ENCODE measurements around the gene IRF8. TPM values are rescaled to one million over a fixed set of nuclear protein-coding genes. Genes with fewer than 3 reads are reported as not detected.

Gene IRF8
- total RNA-seq, 2 donors from 2014 or later = 1.8 to 21.2 TPM

DNA sequence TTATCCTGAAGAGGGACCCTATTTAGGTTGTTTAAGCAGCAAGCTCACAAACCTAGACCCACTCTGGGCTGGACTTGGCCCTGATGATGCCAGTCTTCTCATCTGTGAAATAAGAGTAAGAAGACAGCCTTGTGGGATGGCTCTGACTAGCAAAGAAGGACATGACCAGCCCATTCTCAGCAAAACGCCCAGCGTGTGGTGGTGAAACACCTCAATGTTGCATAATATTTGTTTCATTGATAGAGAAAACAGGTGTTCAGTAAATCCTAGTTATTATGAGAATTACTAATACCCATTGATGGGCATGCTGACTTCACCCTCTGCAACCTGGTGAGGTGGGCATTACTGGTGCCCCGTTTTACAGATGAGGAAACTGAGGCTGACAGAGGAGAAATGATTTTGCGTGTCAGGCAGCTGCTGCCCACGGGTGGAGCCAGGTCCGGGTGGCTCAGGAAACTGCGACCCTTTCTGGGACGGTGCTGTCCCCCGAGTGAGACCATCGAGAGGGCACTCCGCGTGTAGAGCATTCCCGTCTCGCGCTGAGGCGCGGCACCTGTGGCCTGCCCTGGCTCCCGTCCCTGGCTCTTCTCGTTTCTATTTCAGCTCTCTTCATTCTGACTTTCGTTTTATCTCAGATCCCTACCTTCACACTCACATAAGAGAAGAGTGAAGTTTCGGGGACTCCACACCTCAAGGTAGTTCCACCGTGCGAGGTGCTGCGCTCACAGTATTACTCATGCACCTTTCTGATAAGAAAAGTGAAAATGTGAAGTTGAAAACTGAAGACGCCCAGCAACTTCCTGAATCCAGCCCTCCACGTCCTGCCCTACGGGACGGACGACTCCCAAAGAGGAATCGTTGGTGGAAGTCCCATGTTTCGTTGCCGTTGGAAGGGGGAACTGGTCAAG, 48.5 kb downstream of the IRF8 start:
- H3K27ac ChIP-seq = no peak overlapping the region
- no peaks in the 10 kb centered on the region for H3K9me3 ChIP-seq
- no peaks in the 10 kb centered on the region for H3K36me3 ChIP-seq
- H3K27me3 ChIP-seq (replicated peaks; ENCODE audit: insufficient read depth) = peaks cover under 1% of the 10 kb centered on the region
- TF ChIP-seq, protein P1, sequence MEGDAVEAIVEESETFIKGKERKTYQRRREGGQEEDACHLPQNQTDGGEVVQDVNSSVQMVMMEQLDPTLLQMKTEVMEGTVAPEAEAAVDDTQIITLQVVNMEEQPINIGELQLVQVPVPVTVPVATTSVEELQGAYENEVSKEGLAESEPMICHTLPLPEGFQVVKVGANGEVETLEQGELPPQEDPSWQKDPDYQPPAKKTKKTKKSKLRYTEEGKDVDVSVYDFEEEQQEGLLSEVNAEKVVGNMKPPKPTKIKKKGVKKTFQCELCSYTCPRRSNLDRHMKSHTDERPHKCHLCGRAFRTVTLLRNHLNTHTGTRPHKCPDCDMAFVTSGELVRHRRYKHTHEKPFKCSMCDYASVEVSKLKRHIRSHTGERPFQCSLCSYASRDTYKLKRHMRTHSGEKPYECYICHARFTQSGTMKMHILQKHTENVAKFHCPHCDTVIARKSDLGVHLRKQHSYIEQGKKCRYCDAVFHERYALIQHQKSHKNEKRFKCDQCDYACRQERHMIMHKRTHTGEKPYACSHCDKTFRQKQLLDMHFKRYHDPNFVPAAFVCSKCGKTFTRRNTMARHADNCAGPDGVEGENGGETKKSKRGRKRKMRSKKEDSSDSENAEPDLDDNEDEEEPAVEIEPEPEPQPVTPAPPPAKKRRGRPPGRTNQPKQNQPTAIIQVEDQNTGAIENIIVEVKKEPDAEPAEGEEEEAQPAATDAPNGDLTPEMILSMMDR (IDR thresholded peaks at IDR 0.05) = no peak
- TF ChIP-seq POLR2AphosphoS5 (IDR thresholded peaks at IDR 0.05) (no peak), POLR2A (IDR thresholded peaks at IDR 0.05) (no peak)
- no peaks in the 10 kb centered on the region for H3K4me1 ChIP-seq (replicated peaks)
- no peak for DNase-seq (ENCODE audit: low spot score)
- WGBS = 76% methylated on average over 32 of the region's 32 CpGs
- H3K4me3 ChIP-seq = no peak overlapping the region
- intact Hi-C loops (cut with DNase I) = no loop called here

- WGBS = 83% methylated on average over 20 of the region's 20 CpGs
- Histone ChIP-seq H3K36me3 (no peaks in the 10 kb centered on the region), H3K4me3 (no peak overlapping the region), H3K4me1 (replicated peaks) (no peaks in the 10 kb centered on the region), H3K9me3 (no peaks in the 10 kb centered on the region), H3K27ac (no peak overlapping the region), H3K27me3 (replicated peaks; ENCODE audit: insufficient read depth) (peaks cover 2% of the 10 kb centered on the region)
- intact Hi-C loops (cut with DNase I) = no loop called here
- no peak for DNase-seq (ENCODE audit: low spot score)
- TF ChIP-seq, protein P1 (IDR thresholded peaks at IDR 0.05) = no peak
- TF ChIP-seq POLR2A (IDR thresholded peaks at IDR 0.05) (no peak), POLR2AphosphoS5 (IDR thresholded peaks at IDR 0.05) (no peak)
Observed at GRCh38 chr16:85948138-85948509, 49.2 kb downstream of the IRF8 start.

GRCh38 chr16:85948616-85949265, 49.8 kb downstream of the IRF8 start:
- Histone ChIP-seq H3K4me3 (no peak overlapping the region), H3K36me3 (no peaks in the 10 kb centered on the region), H3K27ac (no peak overlapping the region), H3K27me3 (replicated peaks; ENCODE audit: insufficient read depth) (peaks cover 2% of the 10 kb centered on the region), H3K4me1 (replicated peaks) (no peaks in the 10 kb centered on the region), H3K9me3 (no peaks in the 10 kb centered on the region)
- no peak for DNase-seq (ENCODE audit: low spot score)
- 80% methylated on average over 14 of the region's 14 CpGs for WGBS
- TF ChIP-seq, protein P1 (IDR thresholded peaks at IDR 0.05) = no peak
- no peak for TF ChIP-seq POLR2A (IDR thresholded peaks at IDR 0.05)
- no peak for TF ChIP-seq POLR2AphosphoS5 (IDR thresholded peaks at IDR 0.05)
- intact Hi-C loops (cut with DNase I) = no loop called here

- Histone ChIP-seq H3K27ac (no peak overlapping the region), H3K4me1 (replicated peaks) (no peaks in the 10 kb centered on the region), H3K27me3 (replicated peaks; ENCODE audit: insufficient read depth) (peaks cover 2% of the 10 kb centered on the region), H3K36me3 (no peaks in the 10 kb centered on the region), H3K9me3 (no peaks in the 10 kb centered on the region), H3K4me3 (no peak overlapping the region)
- intact Hi-C loops (cut with DNase I) = no loop called here
- DNase-seq (ENCODE audit: low spot score) = no peak
- TF ChIP-seq POLR2AphosphoS5 (IDR thresholded peaks at IDR 0.05) (no peak), POLR2A (IDR thresholded peaks at IDR 0.05) (no peak)
- TF ChIP-seq, protein P1 (IDR thresholded peaks at IDR 0.05) = no peak
- 66% methylated on average over 14 of the region's 14 CpGs for WGBS
Observed at GRCh38 chr16:85950136-85950918, 51.4 kb downstream of the IRF8 start.
